HepG2 (cell line): ENCODE results near the gene CTXN1. TPM values are rescaled to one million over a fixed set of nuclear protein-coding genes. Genes with fewer than 3 reads are reported as not detected.

ENCODE experiments used
- ARHGAP35 ChIP-seq: sonication (generic); formaldehyde crosslinking; IDR thresholded peaks from 2 replicates; pipeline ENCODE4 v1.9.0; 2022; ENCODE audit warnings: mild to moderate bottlenecking, inconsistent platforms, moderate library complexity, missing genetic modification reagents, borderline replicate concordance
- DZIP1 ChIP-seq: sonication (generic); formaldehyde crosslinking; IDR thresholded peaks from 2 replicates; pipeline ENCODE4 v1.5.0; 2020; ENCODE audit warnings: mild to moderate bottlenecking, missing genetic modification reagents
- FOXK2 ChIP-seq: fragments of 450-650 bp; IDR thresholded peaks from 2 replicates; pipeline ENCODE4 v1.6.1; 2016
- KLF12 ChIP-seq: sonication (generic); formaldehyde crosslinking; IDR thresholded peaks from 2 replicates; pipeline ENCODE4 v1.4.0; 2020; ENCODE audit warnings: missing genetic modification reagents, borderline replicate concordance
- MAF1 ChIP-seq: sonication (generic); formaldehyde crosslinking; IDR thresholded peaks from 2 replicates; pipeline ENCODE4 v1.5.0; 2020; ENCODE audit warnings: missing genetic modification reagents, borderline replicate concordance
- NAIF1 ChIP-seq: sonication (generic); formaldehyde crosslinking; IDR thresholded peaks from 2 replicates; pipeline ENCODE4 v1.5.0; 2020; ENCODE audit warnings: mild to moderate bottlenecking, missing genetic modification reagents, borderline replicate concordance
- NR2C2 ChIP-seq: sonication (generic); formaldehyde crosslinking; IDR thresholded peaks from 2 replicates; pipeline ENCODE4 v1.4.0; 2020; ENCODE audit warnings: missing genetic modification reagents, mild to moderate bottlenecking, moderate library complexity, borderline replicate concordance
- NR2F6 ChIP-seq, 2 experiments: IDR thresholded peaks; 2 replicates each; pipeline ENCODE4 v1.6.1; 2016; ENCODE audit warnings: antibody characterized with exemption in 1 of 2, mild to moderate bottlenecking in 1 of 2
- SP5 ChIP-seq: IDR thresholded peaks from 2 replicates; pipeline ENCODE4 v1.6.1; 2016; ENCODE audit warnings: low read depth, borderline replicate concordance
- TFDP1 ChIP-seq: IDR thresholded peaks from 2 replicates; pipeline ENCODE4 v1.6.1; 2016; ENCODE audit warnings: missing compliant biosample characterization, missing genetic modification reagents, borderline replicate concordance
- U2AF2 ChIP-seq: fragments of 200-400 bp; formaldehyde crosslinking; IDR thresholded peaks from 2 replicates; pipeline ENCODE4 v1.6.1; 2017; ENCODE audit warnings: low read depth, mild to moderate bottlenecking, low read length
- ZBTB7B ChIP-seq: sonication (generic); formaldehyde crosslinking; IDR thresholded peaks from 2 replicates; pipeline ENCODE4 v1.4.0; 2020; ENCODE audit warnings: missing genetic modification reagents
- ZBTB8A ChIP-seq: sonication (generic); formaldehyde crosslinking; IDR thresholded peaks from 2 replicates; pipeline ENCODE4 v1.4.0; 2020; ENCODE audit warnings: mild to moderate bottlenecking, low read depth, missing genetic modification reagents, borderline replicate concordance
- ZNF253 ChIP-seq: sonication (generic); formaldehyde crosslinking; IDR thresholded peaks from 2 replicates; pipeline ENCODE4 v1.8.0; 2022; ENCODE audit warnings: mild to moderate bottlenecking, missing genetic modification reagents, borderline replicate concordance
- ZNF275 ChIP-seq: sonication (generic); formaldehyde crosslinking; IDR thresholded peaks from 2 replicates; pipeline ENCODE4 v1.8.0; 2022; ENCODE audit warnings: missing genetic modification reagents, mild to moderate bottlenecking, inconsistent platforms, borderline replicate concordance
- ZNF30 ChIP-seq: sonication (generic); formaldehyde crosslinking; IDR thresholded peaks from 2 replicates; pipeline ENCODE4 v1.5.0; 2020; ENCODE audit warnings: mild to moderate bottlenecking, missing genetic modification reagents
- ZNF44 ChIP-seq: sonication (generic); formaldehyde crosslinking; IDR thresholded peaks from 2 replicates; pipeline ENCODE4 v1.5.1; 2020; ENCODE audit warnings: mild to moderate bottlenecking, missing genetic modification reagents
- ZNF737 ChIP-seq: sonication (generic); formaldehyde crosslinking; IDR thresholded peaks from 2 replicates; pipeline ENCODE4 v1.5.0; 2020; ENCODE audit warnings: missing genetic modification reagents, mild to moderate bottlenecking, borderline replicate concordance
- ZNF75D ChIP-seq: sonication (generic); formaldehyde crosslinking; IDR thresholded peaks from 2 replicates; pipeline ENCODE4 v1.8.1; 2023; ENCODE audit warnings: missing genetic modification reagents, mild to moderate bottlenecking, borderline replicate concordance
- ZSCAN25 ChIP-seq: sonication (generic); formaldehyde crosslinking; IDR thresholded peaks from 2 replicates; pipeline ENCODE4 v1.8.0; 2022; ENCODE audit warnings: mild to moderate bottlenecking, missing genetic modification reagents
- ZUFSP ChIP-seq: sonication (generic); formaldehyde crosslinking; IDR thresholded peaks from 2 replicates; pipeline ENCODE4 v1.9.0; 2021; ENCODE audit warnings: missing genetic modification reagents, mild to moderate bottlenecking, borderline replicate concordance
- polyA plus RNA-seq, 8 experiments: library from polyadenylated mRNA; depleted of rRNA in 3 of 8; stranded (reverse) in 7 of 8; unstranded in 1 of 8; fragments of >200 nt; fragmentation: Illumina TruSeq in 4 of 8; extraction: Trizol in 4 of 8; gene quantifications; 2 replicates each; pipeline versions ENCODE4 v1.2.1 to v1.2.3, GENCODE V29; 2011 to 2016; ENCODE audit warnings: low read depth in 4 of 8, missing spikeins in 1 of 8, mixed read lengths in 1 of 8; ENCODE audit not compliant: insufficient read depth in 1 of 8
- total RNA-seq, 5 experiments: library from RNA; depleted of rRNA; stranded (reverse); fragments of >200 nt; fragmentation: Illumina TruSeq; extraction: Trizol; gene quantifications; 2 replicates each; pipeline ENCODE4 v1.2.3, GENCODE V29; 2016; ENCODE audit warnings: low read depth in 1 of 5

CTXN1 gene
- total and polyA plus RNA-seq, 2 of the 13 experiments (the other 11 are each of a cell fraction or from before 2014, with no cell fraction given), result 0.11 TPM; not detected in 1

- TF ChIP-seq ZNF30 (CRISPR knock-in tag) (no peak), MAF1 (no peak), NAIF1 (no peak), KLF12 (CRISPR knock-in tag) (no peak), ZNF737 (CRISPR knock-in tag) (no peak), ZBTB7B (CRISPR knock-in tag) (no peak; the same call in 1 of the 2 replicates), NR2C2 (CRISPR knock-in tag) (peak; percentile 49; the same call in 1 of the 2 replicates), U2AF2 (no peak), ZSCAN25 (CRISPR knock-in tag) (no peak), ZNF75D (CRISPR knock-in tag) (no peak), ZUFSP (CRISPR knock-in tag) (no peak), FOXK2 (no peak), NR2F6 (IDR thresholded peaks at IDR 0.05) (no peak), NR2F6 (CRISPR knock-in tag; IDR thresholded peaks at IDR 0.05) (no peak), ZBTB8A (CRISPR knock-in tag) (no peak), ARHGAP35 (no peak), ZNF44 (CRISPR knock-in tag) (no peak), SP5 (no peak), DZIP1 (CRISPR knock-in tag) (no peak), ZNF275 (CRISPR knock-in tag) (no peak; the same call in 1 of the 2 replicates), ZNF253 (0 out of 2 replicates have a peak, but pooled peaks have one; percentile 32), TFDP1 (CRISPR knock-in tag) (peak; percentile 83; the same call in 1 of the 2 replicates)
Observed at GRCh38 chr19:7916103-7916954, 9.6 kb downstream of the CTXN1 start (continued).
